ENCODE data around the gene ALKBH1. TPM values are rescaled to one million over a fixed set of nuclear protein-coding genes. Genes with fewer than 3 reads are reported as not detected.
"Not testable (repeated sequence)": the region's sequence is repeated elsewhere in the genome, so short reads cannot be mapped to it uniquely, and the experiment has no call there.

The ALKBH1 gene
- total RNA-seq, 1 donor, result 7.6 TPM

GRCh38 chr14:77681196-77682157 is 26.3 kb downstream of the ALKBH1 start:
- H3K4me3 ChIP-seq (ENCODE audit: low read depth, low read length), result no peak overlapping the region
- TF ChIP-seq CTCF (IDR thresholded peaks at IDR 0.05; ENCODE audit: insufficient read depth, low read length), result no peak
- DNase-seq (ENCODE audit: low read depth), result peak; percentile 13

GRCh38 chr14:77674931-77675330 is 32.9 kb downstream of the ALKBH1 start:
- TF ChIP-seq CTCF (IDR thresholded peaks at IDR 0.05; ENCODE audit: insufficient read depth, low read length), result no peak

GRCh38 chr14:77673193-77673592 is 34.6 kb downstream of the ALKBH1 start:
- H3K4me3 ChIP-seq (ENCODE audit: low read depth, low read length), result no peak overlapping the region
- no peak for TF ChIP-seq CTCF (IDR thresholded peaks at IDR 0.05; ENCODE audit: insufficient read depth, low read length)
- no peak for DNase-seq (ENCODE audit: low read depth)

More at GRCh38 chr14:77674931-77675330, 32.9 kb downstream of the ALKBH1 start:
- H3K4me3 ChIP-seq (ENCODE audit: low read depth, low read length), result no peak overlapping the region
- no peak for DNase-seq (ENCODE audit: low read depth)

GRCh38 chr14:77667331-77667730 is 40.5 kb downstream of the ALKBH1 start:
- no peak overlapping the region for H3K4me3 ChIP-seq (ENCODE audit: low read depth, low read length)
- no peak for TF ChIP-seq CTCF (IDR thresholded peaks at IDR 0.05; ENCODE audit: insufficient read depth, low read length)
- DNase-seq (ENCODE audit: low read depth), result no peak

GRCh38 chr14:77663293-77663692 is 44.5 kb downstream of the ALKBH1 start:
- TF ChIP-seq CTCF (IDR thresholded peaks at IDR 0.05; ENCODE audit: insufficient read depth, low read length), result no peak
- DNase-seq (ENCODE audit: low read depth), result peak; percentile 69
- no peak overlapping the region for H3K4me3 ChIP-seq (ENCODE audit: low read depth, low read length)

GRCh38 chr14:77661562-77661961 is 46.3 kb downstream of the ALKBH1 start:
- not testable (repeated sequence) for H3K4me3 ChIP-seq (ENCODE audit: low read depth, low read length); DNase-seq (ENCODE audit: low read depth)

- no peak for DNase-seq (ENCODE audit: low read depth)
- H3K4me3 ChIP-seq (ENCODE audit: low read depth, low read length), result no peak overlapping the region
- TF ChIP-seq CTCF (IDR thresholded peaks at IDR 0.05; ENCODE audit: insufficient read depth, low read length), result no peak
Measured at GRCh38 chr14:77660754-77661153, 47.1 kb downstream of the ALKBH1 start.
